H9 (cell line): Measurements from ENCODE around the gene SURF4. TPM values are rescaled to one million over a fixed set of nuclear protein-coding genes. Genes with fewer than 3 reads are reported as not detected.

Experiments used
- DNase-seq: peaks from one replicate; pipeline ENCODE4 v3.0.0-alpha.2; 2017
- H2AFZ ChIP-seq: one replicate; pipeline ENCODE4 v1.6.1; 2013; ENCODE audit warnings: mild to moderate bottlenecking, low read length, control low read depth, moderate library complexity
- H2AK5ac ChIP-seq: 2 replicates; pipeline ENCODE4 v1.6.1; 2013; ENCODE audit warnings: low read length, control low read depth, mixed read lengths; ENCODE audit not compliant: insufficient read length
- H2BK120ac ChIP-seq: one replicate; pipeline ENCODE4 v1.6.1; 2013; ENCODE audit warnings: low read depth, mild to moderate bottlenecking, low read length, control low read depth, inconsistent platforms; ENCODE audit not compliant: poor library complexity, severe bottlenecking
- H2BK12ac ChIP-seq: 2 replicates; pipeline ENCODE4 v1.6.1; 2013; ENCODE audit warnings: low read length, control low read depth, mixed read lengths, low read depth; ENCODE audit not compliant: insufficient read length
- H2BK15ac ChIP-seq: 2 replicates; pipeline ENCODE4 v1.6.1; 2013; ENCODE audit warnings: low read depth, low read length, control low read depth
- H2BK20ac ChIP-seq: one replicate; pipeline ENCODE4 v1.6.1; 2013; ENCODE audit warnings: low read depth, mild to moderate bottlenecking, low read length, control low read depth, inconsistent platforms; ENCODE audit not compliant: poor library complexity, severe bottlenecking
- H2BK5ac ChIP-seq: 2 replicates; pipeline ENCODE4 v1.6.1; 2013; ENCODE audit warnings: low read length, control low read depth, mixed read lengths; ENCODE audit not compliant: insufficient read length
- H3K14ac ChIP-seq: 2 replicates; pipeline ENCODE4 v1.6.1; 2013; ENCODE audit warnings: low read length, control low read depth; ENCODE audit not compliant: insufficient read depth
- H3K18ac ChIP-seq: 2 replicates; pipeline ENCODE4 v1.6.1; 2013; ENCODE audit warnings: low read depth, mild to moderate bottlenecking, mixed read lengths, low read length, control low read depth; ENCODE audit not compliant: insufficient read length
- H3K23ac ChIP-seq: 2 replicates; pipeline ENCODE4 v1.6.1; 2013; ENCODE audit warnings: low read length, control low read depth, mixed read lengths, low read depth; ENCODE audit not compliant: insufficient read length
- H3K23me2 ChIP-seq: 2 replicates; pipeline ENCODE4 v1.6.1; 2013; ENCODE audit warnings: low read depth, mild to moderate bottlenecking, mixed read lengths, low read length, control low read depth; ENCODE audit not compliant: insufficient read length, poor library complexity, severe bottlenecking
- H3K27ac ChIP-seq: 2 replicates; pipeline ENCODE4 v1.5.1; 2013; ENCODE audit warnings: low read length, control low read depth, mixed read lengths, low read depth; ENCODE audit not compliant: insufficient read length
- H3K27me3 ChIP-seq: 2 replicates; pipeline ENCODE4 v1.6.1; 2013; ENCODE audit warnings: low read length, control low read depth, inconsistent platforms; ENCODE audit not compliant: insufficient read depth
- H3K4ac ChIP-seq: 2 replicates; pipeline ENCODE4 v1.6.1; 2013; ENCODE audit warnings: low read depth, mild to moderate bottlenecking, control low read depth, inconsistent platforms, low read length, moderate library complexity
- H3K4me1 ChIP-seq: 2 replicates; pipeline ENCODE4 v1.6.1; 2013; ENCODE audit warnings: low read length, control low read depth, inconsistent platforms; ENCODE audit not compliant: insufficient read depth
- H3K4me2 ChIP-seq: 2 replicates; pipeline ENCODE4 v1.6.1; 2013; ENCODE audit warnings: low read length, control low read depth, mixed read lengths; ENCODE audit not compliant: insufficient read length, insufficient read depth
- H3K56ac ChIP-seq: 2 replicates; pipeline ENCODE4 v1.6.1; 2013; ENCODE audit warnings: low read depth, mild to moderate bottlenecking, mixed read lengths, low read length, control low read depth; ENCODE audit not compliant: insufficient read length
- H3K79me1 ChIP-seq: 2 replicates; pipeline ENCODE4 v1.6.1; 2013; ENCODE audit warnings: low read depth, mild to moderate bottlenecking, moderate library complexity, low read length, control low read depth, inconsistent platforms; ENCODE audit not compliant: insufficient read depth, poor library complexity, severe bottlenecking
- H3K79me2 ChIP-seq: 2 replicates; pipeline ENCODE4 v1.6.1; 2013; ENCODE audit warnings: low read length, control low read depth, inconsistent platforms; ENCODE audit not compliant: insufficient read depth
- H3K9ac ChIP-seq: 2 replicates; pipeline ENCODE4 v1.6.1; 2013; ENCODE audit warnings: low read length, control low read depth, mixed read lengths; ENCODE audit not compliant: insufficient read length; ENCODE audit errors: extremely low read depth
- H3K9me3 ChIP-seq: one replicate; pipeline ENCODE4 v1.6.1; 2013; ENCODE audit warnings: low read depth, low read length, inconsistent platforms; ENCODE audit not compliant: control insufficient read depth
- H3T11ph ChIP-seq: one replicate; pipeline ENCODE4 v1.6.1; 2013; ENCODE audit warnings: mild to moderate bottlenecking, low read length, control low read depth, inconsistent platforms
- H4K20me1 ChIP-seq: one replicate; pipeline ENCODE4 v1.6.1; 2013; ENCODE audit not compliant: control insufficient read depth, insufficient read length, insufficient read depth
- H4K5ac ChIP-seq: 2 replicates; pipeline ENCODE4 v1.6.1; 2013; ENCODE audit warnings: low read depth, mild to moderate bottlenecking, mixed read lengths, low read length, control low read depth; ENCODE audit not compliant: insufficient read length
- H4K8ac ChIP-seq: replicated peaks from 2 replicates; pipeline ENCODE4 v1.6.1; 2013; ENCODE audit warnings: low read length, control low read depth, mixed read lengths, low read depth; ENCODE audit not compliant: insufficient read length
- H4K91ac ChIP-seq: 2 replicates; pipeline ENCODE4 v1.6.1; 2013; ENCODE audit warnings: low read depth, mild to moderate bottlenecking, moderate library complexity, mixed read lengths, low read length, control low read depth; ENCODE audit not compliant: insufficient read length
- H3K27ac Mint-ChIP-seq, 3 experiments: 2 replicates in 2 of 3; 3 replicates in 1 of 3; pipeline ENCODE4 v1.8.0; 2020 to 2021; ENCODE audit warnings: mixed read lengths in 3 of 3, mild to moderate bottlenecking in 1 of 3, moderate library complexity in 1 of 3
- H3K27me3 Mint-ChIP-seq: 2 replicates; pipeline ENCODE4 v1.8.0; 2021; ENCODE audit warnings: low read depth, mild to moderate bottlenecking, moderate library complexity, mixed read lengths
- H3K36me3 Mint-ChIP-seq, 3 experiments: 2 replicates in 2 of 3; 3 replicates in 1 of 3; pipeline ENCODE4 v1.8.0; 2020 to 2021; ENCODE audit warnings: low read depth in 3 of 3, mixed read lengths in 3 of 3; ENCODE audit not compliant: insufficient read depth in 1 of 3
- H3K4me1 Mint-ChIP-seq, 2 experiments: 2 replicates each; pipeline ENCODE4 v1.8.0; 2020; ENCODE audit warnings: mixed read lengths in 2 of 2
- H3K4me3 Mint-ChIP-seq, 2 experiments: 2 replicates in 1 of 2; 3 replicates in 1 of 2; pipeline ENCODE4 v1.8.0; 2020 to 2021; ENCODE audit warnings: mild to moderate bottlenecking in 2 of 2, mixed read lengths in 2 of 2, moderate library complexity in 1 of 2
- H3K9me3 Mint-ChIP-seq, 2 experiments: 2 replicates in 1 of 2; 3 replicates in 1 of 2; pipeline ENCODE4 v1.8.0; 2020; ENCODE audit warnings: mild to moderate bottlenecking in 2 of 2, mixed read lengths in 2 of 2, moderate library complexity in 1 of 2
- WGBS: extraction: QIAGEN DNeasy Blood & Tissue Kit; methylation state at CpG from one replicate; pipeline ENCODE4 v1.1.7; 2013; ENCODE audit warnings: missing lambda C conversion rate, low lambda C conversion rate, mixed read lengths; ENCODE audit not compliant: insufficient read length; ENCODE audit errors: extremely low coverage; 5-methylcytosine and 5-hydroxymethylcytosine counted together
- total RNA-seq: library from RNA; stranded (reverse); gene quantifications from 2 replicates; pipeline ENCODE4 v1.2.1, GENCODE V29; 2021
- TF ChIP-seq, protein P1 (sequence below): fragments of 200-600 bp; sonication (generic); conservative IDR thresholded peaks from 3 replicates; pipeline ENCODE4 v1.8.0; 2021; ENCODE audit warnings: antibody characterized with exemption, mild to moderate bottlenecking

SURF4 gene
- total RNA-seq, 1 experiment from 2014 or later, result 146 TPM

DNA sequence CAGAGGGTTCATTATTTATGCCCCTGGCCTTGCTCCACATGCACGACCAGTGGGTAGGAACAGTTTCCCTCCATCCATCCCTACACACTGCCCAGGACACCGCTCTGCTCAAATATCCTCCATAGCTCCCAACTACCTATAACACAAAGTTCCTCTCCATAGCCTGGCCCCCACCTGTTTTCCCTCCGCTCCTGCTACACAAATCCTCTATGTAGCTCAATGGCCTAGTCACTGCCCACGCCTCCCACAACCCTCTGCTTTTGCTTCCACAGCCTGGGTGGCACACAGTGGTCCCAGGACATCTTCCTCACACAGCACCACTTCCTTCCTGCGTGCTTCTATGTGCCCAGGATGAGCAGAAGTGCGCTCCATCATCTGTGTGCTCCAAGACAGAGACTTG lies 21.5 kb upstream of the SURF4 start:
- H3K14ac ChIP-seq, result no peak overlapping the region
- TF ChIP-seq, protein P1, sequence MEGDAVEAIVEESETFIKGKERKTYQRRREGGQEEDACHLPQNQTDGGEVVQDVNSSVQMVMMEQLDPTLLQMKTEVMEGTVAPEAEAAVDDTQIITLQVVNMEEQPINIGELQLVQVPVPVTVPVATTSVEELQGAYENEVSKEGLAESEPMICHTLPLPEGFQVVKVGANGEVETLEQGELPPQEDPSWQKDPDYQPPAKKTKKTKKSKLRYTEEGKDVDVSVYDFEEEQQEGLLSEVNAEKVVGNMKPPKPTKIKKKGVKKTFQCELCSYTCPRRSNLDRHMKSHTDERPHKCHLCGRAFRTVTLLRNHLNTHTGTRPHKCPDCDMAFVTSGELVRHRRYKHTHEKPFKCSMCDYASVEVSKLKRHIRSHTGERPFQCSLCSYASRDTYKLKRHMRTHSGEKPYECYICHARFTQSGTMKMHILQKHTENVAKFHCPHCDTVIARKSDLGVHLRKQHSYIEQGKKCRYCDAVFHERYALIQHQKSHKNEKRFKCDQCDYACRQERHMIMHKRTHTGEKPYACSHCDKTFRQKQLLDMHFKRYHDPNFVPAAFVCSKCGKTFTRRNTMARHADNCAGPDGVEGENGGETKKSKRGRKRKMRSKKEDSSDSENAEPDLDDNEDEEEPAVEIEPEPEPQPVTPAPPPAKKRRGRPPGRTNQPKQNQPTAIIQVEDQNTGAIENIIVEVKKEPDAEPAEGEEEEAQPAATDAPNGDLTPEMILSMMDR, result no peak
- H2BK15ac ChIP-seq, result no peak overlapping the region

More for the DNA sequence above, 21.5 kb upstream of the SURF4 start:
- Histone ChIP-seq H3K18ac (no peak overlapping the region), H3T11ph (no peak overlapping the region), H2BK5ac (no peak overlapping the region), H2BK20ac (no peak overlapping the region), H3K27me3 (no peaks in the 10 kb centered on the region), H3K79me1 (no peaks in the 10 kb centered on the region), H3K23me2 (no peaks in the 10 kb centered on the region), H3K79me2 (no peaks in the 10 kb centered on the region), H3K27ac (no peak overlapping the region), H3K4me1 (no peaks in the 10 kb centered on the region), H4K20me1 (no peaks in the 10 kb centered on the region), H2AK5ac (no peak overlapping the region), H2BK12ac (no peak overlapping the region), H4K91ac (no peak overlapping the region), H3K56ac (no peak overlapping the region), H2AFZ (no peak overlapping the region), H3K4ac (no peak overlapping the region), H3K9me3 (no peaks in the 10 kb centered on the region), H2BK120ac (no peak overlapping the region), H3K9ac (no peak overlapping the region), H3K23ac (no peak overlapping the region), H4K8ac (no peak overlapping the region), H3K4me2 (no peak overlapping the region), H4K5ac (no peak overlapping the region)
- no peak overlapping the region for H3K4me3 Mint-ChIP-seq
- no peak overlapping the region; a peak in 1 of 7 replicates for H3K27ac Mint-ChIP-seq
- DNase-seq, result no peak
- no peaks in the 10 kb centered on the region; a peak in 1 of 7 replicates for H3K36me3 Mint-ChIP-seq
- WGBS, result no CpG with 5 or more reads among the region's 6 CpGs
- H3K27me3 Mint-ChIP-seq, result peaks cover 24% of the 10 kb centered on the region
- H3K9me3 Mint-ChIP-seq, result peaks cover 0 to 2% of the 10 kb centered on the region in 2 experiments; a peak in 1 of 5 replicates
- H3K4me1 Mint-ChIP-seq, result peaks cover 0 to 3% of the 10 kb centered on the region in 2 experiments; a peak in 1 of 4 replicates
